SKM-1 treated with dmso at 0.1 percent for 144 hours (cell line): ENCODE measurements around the gene SYNE1.

Source experiments
- DNase-seq: peaks from one replicate; lab custom pipeline; 2025; ENCODE audit not compliant: unreplicated experiment; lab: John Stamatoyannopoulos, UW

SYNE1 gene

DNA sequence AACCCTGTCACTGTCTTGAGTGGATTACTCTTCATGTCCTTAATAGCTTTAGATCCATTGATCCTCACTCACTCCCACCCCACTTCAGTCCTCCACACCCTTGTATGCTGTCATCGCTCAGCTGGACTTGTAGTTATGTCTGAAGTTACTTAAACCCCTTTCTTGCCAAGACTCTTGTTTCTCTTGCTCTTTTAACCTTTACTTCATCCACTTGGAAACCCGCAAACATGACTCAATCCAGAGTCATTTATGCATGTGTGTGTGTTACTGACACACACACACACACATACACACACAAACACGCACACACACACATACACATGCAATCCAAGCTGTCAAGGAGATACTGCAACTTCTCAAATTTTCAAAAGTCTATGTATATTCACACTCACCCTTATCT lies 341.8 kb downstream of the SYNE1 start:
- DNase-seq = no peak

GRCh38 chr6:152293404-152293803 lies 343.8 kb downstream of the SYNE1 start:
- no peak for DNase-seq

GRCh38 chr6:152292555-152292954 lies 344.6 kb downstream of the SYNE1 start:
- no peak for DNase-seq

GRCh38 chr6:152290693-152291092 lies 346.5 kb downstream of the SYNE1 start:
- no peak for DNase-seq

DNA sequence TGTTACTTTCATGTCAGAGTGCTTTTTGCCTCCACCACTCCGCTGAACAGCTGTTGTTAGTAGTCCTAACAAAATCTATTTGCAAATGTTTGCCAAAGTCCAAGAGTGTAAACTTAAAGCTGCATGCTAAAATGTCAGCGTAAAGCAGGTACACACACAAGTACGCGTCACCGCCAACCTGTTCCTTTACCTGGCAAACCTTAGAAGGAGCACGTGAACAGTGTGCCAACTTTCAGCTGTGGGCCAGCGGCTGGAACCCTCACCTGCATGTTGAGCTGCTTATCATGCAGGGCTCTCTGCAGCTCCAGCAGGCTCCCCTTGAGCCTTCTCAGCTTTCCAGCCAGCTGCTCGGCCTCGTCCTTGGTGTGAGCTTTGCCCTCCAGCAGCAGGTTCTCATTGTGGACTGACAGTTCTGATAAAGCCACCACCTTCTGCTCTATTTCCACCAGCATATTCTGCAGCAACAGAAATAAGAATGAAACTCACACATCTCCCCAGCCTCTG lies 359.3 kb downstream of the SYNE1 start:
- DNase-seq = no peak

GRCh38 chr6:152273638-152274037 lies 363.5 kb downstream of the SYNE1 start:
- no peak for DNase-seq

- no peak for DNase-seq
These were observed 364.2 kb downstream of the SYNE1 start for GRCh38 chr6:152273002-152273401.

GRCh38 chr6:152272486-152272885 lies 364.7 kb downstream of the SYNE1 start:
- no peak for DNase-seq

DNA sequence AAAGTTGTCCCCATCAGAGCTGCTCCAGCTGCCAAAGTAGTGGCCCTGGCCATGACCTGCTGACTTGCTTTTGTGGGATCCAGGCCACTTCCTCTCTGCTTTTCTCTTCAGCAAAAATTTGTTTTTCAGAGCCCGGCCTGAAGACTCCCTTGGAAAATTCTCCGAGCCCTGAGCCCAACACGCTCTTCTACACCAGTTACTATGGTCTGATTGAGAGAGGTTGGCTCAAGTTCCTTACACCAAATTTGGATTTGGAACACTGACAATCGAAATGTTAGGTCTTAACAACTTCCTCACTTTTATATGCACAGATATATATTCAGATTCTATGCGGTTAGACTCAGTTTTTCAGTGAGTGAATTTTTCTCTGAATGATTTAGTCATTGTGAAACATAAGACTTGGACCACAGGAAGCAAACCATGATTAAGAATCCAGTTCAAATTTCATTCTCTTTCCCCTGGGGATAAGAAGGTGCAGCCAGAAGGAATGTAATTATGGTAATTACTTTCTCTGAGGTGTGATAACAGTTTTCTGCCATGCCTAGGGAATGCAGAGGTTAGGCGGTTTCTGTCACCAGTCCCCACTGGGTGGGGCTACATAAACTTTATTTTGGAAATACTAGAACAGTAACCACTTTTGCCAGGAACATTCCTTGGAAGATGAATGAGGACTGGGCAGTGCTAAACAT lies 365.2 kb downstream of the SYNE1 start:
- DNase-seq = no peak

GRCh38 chr6:152270301-152270925 lies 366.7 kb downstream of the SYNE1 start:
- no peak for DNase-seq

- DNase-seq = no peak
These were observed 368.2 kb downstream of the SYNE1 start for GRCh38 chr6:152268846-152269442.

- DNase-seq = no peak
These were observed 369.0 kb downstream of the SYNE1 start for GRCh38 chr6:152267967-152268845.

GRCh38 chr6:152265651-152266050 lies 371.5 kb downstream of the SYNE1 start:
- DNase-seq = no peak

- DNase-seq = no peak
These were observed 373.6 kb downstream of the SYNE1 start for GRCh38 chr6:152263582-152263981.

- DNase-seq = no peak
These were observed 376.0 kb downstream of the SYNE1 start for GRCh38 chr6:152261179-152261578.

GRCh38 chr6:152259234-152259633 lies 377.9 kb downstream of the SYNE1 start:
- no peak for DNase-seq

GRCh38 chr6:152257581-152257980 lies 379.6 kb downstream of the SYNE1 start:
- DNase-seq = no peak

GRCh38 chr6:152250127-152250526 lies 387.0 kb downstream of the SYNE1 start:
- no peak for DNase-seq

DNA sequence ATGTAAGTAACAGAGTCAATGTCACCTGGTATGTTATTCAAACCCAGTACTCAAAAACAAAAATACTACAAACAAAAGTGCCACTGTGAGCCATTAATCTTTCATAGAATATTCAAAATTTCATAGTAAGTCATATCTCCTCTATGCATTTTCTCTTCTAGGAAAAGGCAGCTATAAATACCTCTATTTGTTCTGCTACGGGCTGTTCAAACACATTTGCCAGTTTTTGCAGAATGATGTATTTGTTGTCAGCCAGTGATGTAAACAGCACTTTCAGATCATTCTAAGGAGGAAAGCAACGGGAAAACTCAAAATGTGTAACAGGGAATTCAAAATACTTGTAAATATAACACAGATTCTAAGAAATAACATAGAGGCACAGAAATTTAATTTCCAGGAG lies 388.2 kb downstream of the SYNE1 start:
- DNase-seq = no peak

DNA sequence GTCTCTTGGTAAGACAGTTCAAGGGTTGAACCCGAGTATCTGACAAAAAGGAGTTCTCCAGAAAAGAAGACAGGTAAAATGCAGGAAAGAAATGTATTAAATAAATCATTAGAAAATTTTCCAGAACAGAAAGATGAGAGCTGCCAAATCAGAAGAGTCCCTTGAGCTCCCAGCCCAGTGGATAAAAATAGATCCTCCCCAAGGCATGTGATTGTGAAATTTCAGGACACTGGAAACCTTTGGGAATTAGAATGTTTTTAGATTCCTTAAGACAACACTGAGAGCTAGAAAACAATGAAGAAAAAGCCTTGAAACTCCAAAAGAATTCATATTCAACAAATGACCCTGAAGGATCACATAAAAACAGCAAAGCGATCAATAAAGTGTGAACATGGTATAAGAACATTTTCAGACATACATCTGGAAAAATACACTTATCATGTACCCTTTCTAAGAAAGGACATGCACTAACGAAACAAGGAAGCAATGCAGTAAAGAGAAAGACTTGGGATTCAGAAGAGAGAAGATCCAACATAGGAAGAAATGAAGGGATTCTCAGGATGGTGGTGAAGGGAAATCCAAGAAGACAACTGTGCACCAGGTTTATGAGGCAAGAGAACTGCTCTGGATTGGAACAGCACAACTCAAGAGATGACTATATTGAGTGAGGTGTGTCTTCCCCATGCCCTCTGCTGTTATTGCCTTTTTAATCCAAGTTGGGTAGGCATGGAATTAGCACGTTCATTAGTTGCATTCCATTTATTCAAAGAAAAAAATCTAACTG lies 390.4 kb downstream of the SYNE1 start:
- no peak for DNase-seq
